SU-DHL-6 (cell line): ENCODE measurements around the gene ST7.

Experiments
- CTCF ChIP-seq: fragments of 200-600 bp; sonication (generic); IDR thresholded peaks from one replicate; pipeline ENCODE4 v1.5.1; 2017; ENCODE audit warnings: antibody characterized with exemption, mild to moderate bottlenecking, low read length, moderate library complexity; ENCODE audit not compliant: insufficient read depth, poor library complexity, severe bottlenecking
- EZH2phosphoT487 ChIP-seq: fragments of 200-600 bp; sonication (generic), shearing (Covaris generic); conservative IDR thresholded peaks from 2 replicates; pipeline ENCODE4 v1.6.1; 2018; ENCODE audit warnings: mild to moderate bottlenecking, antibody characterized with exemption, low read length, moderate library complexity, mixed read lengths

DNA sequence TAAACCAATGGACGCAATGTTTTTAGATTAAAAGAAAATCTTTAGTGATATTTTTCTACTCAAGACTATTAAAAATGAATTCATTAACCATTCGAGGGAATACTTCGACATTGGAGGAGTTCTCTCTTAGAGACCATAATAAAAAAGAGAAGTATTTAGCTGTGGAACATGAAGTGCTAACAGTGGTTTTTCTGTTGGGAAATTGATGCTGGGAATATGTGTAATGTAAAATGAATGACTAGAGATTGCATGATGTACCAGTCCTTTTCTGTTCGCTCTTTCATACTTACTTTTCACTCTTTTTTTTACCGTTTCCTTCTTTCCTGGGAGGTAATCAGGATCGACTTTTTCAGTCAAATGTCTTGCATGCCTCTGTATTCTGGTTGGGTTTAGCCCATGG is 41.3 kb downstream of the ST7 start:
- TF ChIP-seq CTCF (no peak), EZH2phosphoT487 (no peak)
